ENCODE measurements around the gene GALNT8.
"Not testable (repeated sequence)": the region's sequence is repeated elsewhere in the genome, so short reads cannot be mapped to it uniquely, and the experiment has no call there.

The GALNT8 gene

GRCh38 chr12:4744709-4745108 is 24.5 kb downstream of the GALNT8 start:
- DNase-seq (ENCODE audit: low spot score), result no peak

- DNase-seq (ENCODE audit: low spot score), result no peak
These were observed 25.0 kb downstream of the GALNT8 start for GRCh38 chr12:4745249-4745648.

- not testable (repeated sequence) for DNase-seq (ENCODE audit: low spot score)
These were observed 31.5 kb downstream of the GALNT8 start for GRCh38 chr12:4751654-4752053.

GRCh38 chr12:4762773-4763172 is 42.6 kb downstream of the GALNT8 start:
- DNase-seq (ENCODE audit: low spot score), result no peak

- no peak for DNase-seq (ENCODE audit: low spot score)
These were observed 43.3 kb downstream of the GALNT8 start for GRCh38 chr12:4763549-4763948.

- no peak for DNase-seq (ENCODE audit: low spot score)
These were observed 46.2 kb downstream of the GALNT8 start for GRCh38 chr12:4766445-4766844.

GRCh38 chr12:4767186-4767585 is 47.0 kb downstream of the GALNT8 start:
- no peak for DNase-seq (ENCODE audit: low spot score)

GRCh38 chr12:4768341-4768740 is 48.1 kb downstream of the GALNT8 start:
- no peak for DNase-seq (ENCODE audit: low spot score)

GRCh38 chr12:4769073-4769472 is 48.9 kb downstream of the GALNT8 start:
- no peak for DNase-seq (ENCODE audit: low spot score)

- DNase-seq (ENCODE audit: low spot score), result no peak
These were observed 51.2 kb downstream of the GALNT8 start for GRCh38 chr12:4771172-4771959.

- DNase-seq (ENCODE audit: low spot score), result no peak
These were observed 51.9 kb downstream of the GALNT8 start for GRCh38 chr12:4771960-4772566.

GRCh38 chr12:4775936-4776335 is 55.7 kb downstream of the GALNT8 start:
- DNase-seq (ENCODE audit: low spot score), result no peak

- DNase-seq (ENCODE audit: low spot score), result no peak
These were observed 59.5 kb downstream of the GALNT8 start for GRCh38 chr12:4779749-4780148.

- DNase-seq (ENCODE audit: low spot score), result no peak
These were observed 60.7 kb downstream of the GALNT8 start for GRCh38 chr12:4780641-4781611.

- DNase-seq (ENCODE audit: low spot score), result no peak
These were observed 64.3 kb downstream of the GALNT8 start for GRCh38 chr12:4784404-4785054.

- no peak for DNase-seq (ENCODE audit: low spot score)
These were observed 66.6 kb downstream of the GALNT8 start for GRCh38 chr12:4786795-4787194.

- DNase-seq (ENCODE audit: low spot score), result no peak
These were observed 67.8 kb downstream of the GALNT8 start for GRCh38 chr12:4787965-4788364.

GRCh38 chr12:4789776-4790175 is 69.6 kb downstream of the GALNT8 start:
- DNase-seq (ENCODE audit: low spot score), result no peak

- no peak for DNase-seq (ENCODE audit: low spot score)
These were observed 71.3 kb downstream of the GALNT8 start for GRCh38 chr12:4791497-4791896.

GRCh38 chr12:4794491-4794890 is 74.3 kb downstream of the GALNT8 start:
- DNase-seq (ENCODE audit: low spot score), result no peak

GRCh38 chr12:4796216-4796615 is 76.0 kb downstream of the GALNT8 start:
- no peak for DNase-seq (ENCODE audit: low spot score)
